HG03460 (cell line): ENCODE data around the gene ACTRT1.

Experiments used
- ATAC-seq: cut with Tn5 transposase; IDR thresholded peaks from one replicate; pipeline ENCODE4 v1.9.1; 2021; ENCODE audit not compliant: unreplicated experiment

Gene ACTRT1

GRCh38 chrX:128052303-128052702 lies at the start of gene ACTRT1:
TSS of gene ACTRT1 (minus strand) at chrX:128052403. CDS start at chrX:128052206, 197 bp downstream.
- ATAC-seq = no peak

GRCh38 chrX:128078545-128078944 lies 26.3 kb upstream of the ACTRT1 start:
- ATAC-seq = no peak

- no peak for ATAC-seq
Observed at GRCh38 chrX:128057421-128057820, 5.2 kb upstream of the ACTRT1 start.

GRCh38 chrX:128051526-128051925 lies 677 bp downstream of the ACTRT1 start:
- no peak for ATAC-seq

DNA sequence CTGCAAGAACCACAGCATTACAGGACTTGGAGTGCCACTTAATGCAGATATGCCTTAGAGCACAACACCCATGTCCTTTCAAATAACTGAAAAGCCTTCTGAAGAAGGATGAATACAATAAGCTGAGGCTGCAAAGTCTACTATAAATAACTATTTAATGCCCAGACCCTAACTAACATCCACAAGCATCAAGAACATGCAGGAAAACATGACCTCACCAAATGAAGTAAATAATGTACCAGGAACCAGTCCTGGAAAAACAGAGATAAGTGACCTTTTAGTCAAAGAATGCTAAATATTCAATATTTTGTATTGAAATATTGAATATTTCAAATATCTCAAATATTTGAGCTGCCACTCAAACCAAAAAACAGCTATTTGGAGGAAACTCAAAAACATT lies 16.9 kb downstream of the ACTRT1 start:
- no peak for ATAC-seq

GRCh38 chrX:128021566-128021965 lies 30.6 kb downstream of the ACTRT1 start:
- ATAC-seq = no peak

GRCh38 chrX:128020701-128021100 lies 31.5 kb downstream of the ACTRT1 start:
- ATAC-seq = no peak

DNA sequence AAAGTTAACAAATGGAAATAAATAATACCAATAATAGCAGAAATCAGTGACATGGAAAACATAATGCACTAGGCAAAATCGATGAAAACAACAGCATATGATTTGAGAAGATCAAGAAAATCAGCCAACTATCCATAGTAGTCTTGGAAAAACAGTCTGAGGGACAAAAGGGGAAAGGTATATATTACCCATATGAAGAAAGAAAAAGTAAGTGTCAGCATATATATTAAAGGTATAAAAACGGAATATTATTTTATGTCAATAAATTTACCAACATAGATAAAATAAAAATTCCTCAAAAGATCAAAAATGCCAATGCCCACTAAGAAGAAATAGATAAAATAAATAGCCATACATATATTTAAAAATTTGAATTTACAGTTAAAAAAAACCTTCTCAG lies 33.0 kb downstream of the ACTRT1 start:
- ATAC-seq = no peak

- ATAC-seq = no peak
Observed at GRCh38 chrX:128012015-128012414, 40.2 kb downstream of the ACTRT1 start.

- no peak for ATAC-seq
Observed at GRCh38 chrX:128007882-128008281, 44.3 kb downstream of the ACTRT1 start.
